HG03025 (cell line): ENCODE measurements around the gene MAL.

Experiments
- ATAC-seq: cut with Tn5 transposase; IDR thresholded peaks from one replicate; pipeline ENCODE4 v1.9.1; 2021; ENCODE audit warnings: mild to moderate bottlenecking, moderate library complexity; ENCODE audit not compliant: unreplicated experiment, low FRiP score

Gene MAL

DNA sequence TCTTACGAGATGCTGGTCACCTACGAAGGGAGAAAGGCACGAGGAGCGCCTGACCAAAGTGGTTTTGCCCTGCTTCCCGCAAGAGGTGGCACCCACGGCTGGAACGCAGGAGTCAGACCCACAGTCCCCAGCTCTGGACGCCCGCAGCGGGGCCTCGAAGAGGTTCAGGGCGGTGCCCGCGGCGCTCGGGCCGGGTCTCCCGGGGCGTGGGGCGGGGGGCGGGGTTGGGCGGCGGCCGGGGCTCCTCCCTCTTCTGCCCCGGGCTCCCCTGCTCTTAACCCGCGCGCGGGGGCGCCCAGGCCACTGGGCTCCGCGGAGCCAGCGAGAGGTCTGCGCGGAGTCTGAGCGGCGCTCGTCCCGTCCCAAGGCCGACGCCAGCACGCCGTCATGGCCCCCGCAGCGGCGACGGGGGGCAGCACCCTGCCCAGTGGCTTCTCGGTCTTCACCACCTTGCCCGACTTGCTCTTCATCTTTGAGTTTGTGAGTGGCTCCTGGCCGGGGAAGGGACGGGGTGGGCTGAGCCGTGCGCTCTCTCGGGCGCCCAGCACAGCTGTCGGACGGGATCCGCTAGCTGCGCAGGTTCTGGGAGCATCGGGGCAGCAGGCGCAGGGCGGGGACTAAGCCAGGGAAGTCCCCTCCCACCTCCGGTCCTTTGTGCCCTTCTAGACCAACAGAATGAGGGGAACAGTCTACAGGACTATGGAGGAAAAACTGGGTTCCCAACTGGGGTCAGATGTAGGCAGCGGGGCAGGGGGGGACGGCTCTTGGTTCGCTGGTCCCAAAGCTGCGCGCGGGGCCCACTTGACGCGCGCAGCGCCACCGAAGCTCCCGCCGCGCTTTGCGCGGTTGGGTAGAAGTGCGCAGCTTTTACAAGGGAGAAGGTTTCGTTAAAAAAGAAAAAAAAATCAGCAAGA, at the start of gene MAL:
MAL (plus strand) TSS at position 303 of the 914 bp plus-strand sequence; CDS start at position 388, 85 bp downstream.
- ATAC-seq, result no peak

DNA sequence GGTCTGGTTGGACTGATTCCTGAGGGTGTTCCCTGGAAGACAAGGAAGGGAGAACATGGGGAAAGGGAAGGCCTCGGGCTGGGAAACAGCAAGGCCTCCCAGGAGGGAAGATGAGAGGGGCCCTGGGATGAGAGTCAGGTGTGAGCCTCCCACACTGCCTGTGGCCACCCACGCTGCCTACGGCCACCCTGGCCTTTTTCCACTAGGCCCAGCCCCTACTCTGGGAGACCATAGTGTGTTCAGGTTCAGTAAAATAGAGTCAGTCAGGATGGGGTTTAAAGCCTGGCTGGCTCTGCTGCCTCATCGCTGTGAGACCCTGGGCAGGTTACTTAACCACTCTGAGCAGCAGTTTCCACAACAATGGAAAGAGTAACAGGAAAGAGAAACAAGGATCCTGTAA, 47.7 kb upstream of the MAL start:
- ATAC-seq, result no peak

DNA sequence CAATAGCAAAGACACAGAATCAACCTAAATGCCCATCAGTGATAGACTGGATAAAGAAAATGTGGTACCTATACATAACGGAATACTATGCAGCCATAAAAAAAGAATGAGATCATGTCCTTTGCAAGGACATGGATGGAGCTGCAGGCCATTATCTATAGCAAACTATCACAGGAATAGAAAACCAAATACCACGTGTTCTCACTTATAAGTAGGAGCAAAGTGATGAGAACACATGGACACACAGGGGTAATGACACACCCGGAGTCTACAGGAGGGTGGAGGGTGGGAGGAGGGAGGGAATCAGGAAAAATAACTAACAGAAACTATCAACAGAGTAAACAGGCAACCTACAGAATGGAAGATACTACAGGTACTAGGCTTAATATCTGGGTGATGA, 46.6 kb upstream of the MAL start:
- ATAC-seq, result no peak

DNA sequence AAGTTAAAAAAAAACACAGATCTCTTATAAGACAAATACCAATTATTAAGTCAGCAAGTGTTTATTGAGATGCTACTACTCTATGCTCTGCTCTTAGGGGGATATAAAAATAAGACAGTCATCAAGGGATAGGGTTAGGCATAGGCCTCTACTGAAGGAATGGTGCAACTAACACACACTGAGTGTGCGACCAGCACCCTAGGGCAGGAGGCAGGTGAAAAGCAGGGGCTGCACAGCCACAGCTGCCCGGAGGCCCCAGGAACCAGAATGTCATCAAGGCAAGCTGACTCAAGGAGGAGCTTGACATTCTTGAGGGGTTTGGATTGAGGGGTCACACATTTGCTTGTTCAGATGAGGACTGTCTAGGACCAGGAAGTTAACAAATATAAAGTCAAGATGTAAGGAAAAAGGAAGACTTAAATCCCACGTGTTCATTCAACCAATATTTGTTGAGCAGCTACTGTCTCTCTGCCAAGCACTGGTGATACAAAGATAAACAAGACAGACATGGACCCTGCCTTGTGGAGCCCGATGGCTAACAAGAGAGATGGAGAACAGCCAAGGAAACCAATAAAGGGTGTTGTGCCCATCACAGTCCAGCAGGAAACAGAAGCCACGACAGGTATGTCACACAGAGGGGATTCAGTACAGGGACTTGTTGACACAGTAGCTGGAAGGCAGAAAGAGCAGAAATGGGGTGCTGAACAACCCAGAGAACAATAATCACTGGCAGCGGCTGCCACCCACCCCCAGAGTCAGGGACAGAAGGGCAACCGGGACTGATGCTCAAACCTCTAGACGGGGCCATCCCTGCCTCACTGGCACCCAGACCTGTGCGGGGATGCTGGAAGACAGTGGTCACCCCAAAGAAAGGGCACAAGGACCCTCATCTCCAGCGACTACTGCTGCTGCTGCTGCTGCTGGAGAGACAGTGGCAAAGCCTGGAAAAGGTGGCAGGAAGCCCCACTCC, 45.8 kb upstream of the MAL start:
- ATAC-seq, result no peak

DNA sequence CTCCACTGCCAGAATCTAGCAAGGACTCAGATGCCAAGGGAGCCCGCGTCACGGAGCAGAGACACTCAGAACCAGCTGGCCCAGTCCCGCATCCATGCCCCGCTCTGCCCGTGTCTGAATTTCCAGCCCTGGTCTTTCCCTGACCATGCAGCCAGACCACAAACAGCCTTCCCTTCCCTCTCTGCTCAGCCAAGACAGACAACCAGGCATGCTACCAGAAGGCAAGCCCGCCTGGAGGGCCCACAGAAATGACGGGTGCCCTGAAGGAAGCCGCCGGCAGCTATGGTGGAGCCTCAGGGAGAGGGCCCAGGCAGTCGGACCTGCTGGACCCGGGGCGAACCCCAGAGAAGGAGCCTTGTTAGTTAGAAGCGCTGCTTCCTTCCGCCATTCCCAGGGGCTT, 45.1 kb upstream of the MAL start:
- no peak for ATAC-seq

DNA sequence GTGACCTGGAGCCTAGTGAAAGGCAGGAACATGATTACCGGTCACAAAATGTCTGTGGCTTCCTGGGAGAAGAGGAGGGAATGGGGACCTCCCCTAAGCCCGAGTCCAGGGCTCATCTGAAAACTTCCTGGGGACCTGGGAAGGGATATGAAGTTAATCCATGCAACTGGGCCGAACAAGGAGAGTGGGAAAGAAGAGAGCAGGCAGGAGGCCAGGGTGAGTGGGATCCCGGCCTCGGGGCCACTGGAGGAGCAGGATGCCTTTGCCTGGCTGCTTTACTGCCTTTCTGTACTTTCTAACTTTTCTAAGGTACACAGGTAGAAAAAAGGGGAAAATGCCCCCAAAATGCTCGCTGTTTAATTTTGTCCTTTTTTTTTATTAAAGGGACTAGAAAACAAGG, 43.4 kb upstream of the MAL start:
- no peak for ATAC-seq

DNA sequence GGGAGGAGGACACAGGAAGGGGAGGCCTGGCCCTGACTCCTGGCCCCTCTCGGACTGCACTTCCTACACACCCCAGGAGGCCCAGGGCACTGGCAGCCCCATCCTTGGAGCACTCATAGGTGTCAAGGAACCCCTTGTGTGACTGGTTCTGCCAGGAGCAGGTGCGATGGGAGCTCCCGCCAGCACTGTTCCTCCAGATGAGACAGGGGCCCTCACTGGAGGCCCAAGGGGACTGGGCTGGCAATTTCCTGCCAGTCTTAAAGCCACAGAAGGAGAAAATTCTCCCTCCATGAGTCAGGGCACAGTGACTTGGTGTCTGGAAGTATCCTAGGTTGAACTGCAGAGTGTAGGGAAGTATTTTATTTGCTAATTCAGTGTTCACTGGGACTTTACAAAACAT, 42.8 kb upstream of the MAL start:
- no peak for ATAC-seq

DNA sequence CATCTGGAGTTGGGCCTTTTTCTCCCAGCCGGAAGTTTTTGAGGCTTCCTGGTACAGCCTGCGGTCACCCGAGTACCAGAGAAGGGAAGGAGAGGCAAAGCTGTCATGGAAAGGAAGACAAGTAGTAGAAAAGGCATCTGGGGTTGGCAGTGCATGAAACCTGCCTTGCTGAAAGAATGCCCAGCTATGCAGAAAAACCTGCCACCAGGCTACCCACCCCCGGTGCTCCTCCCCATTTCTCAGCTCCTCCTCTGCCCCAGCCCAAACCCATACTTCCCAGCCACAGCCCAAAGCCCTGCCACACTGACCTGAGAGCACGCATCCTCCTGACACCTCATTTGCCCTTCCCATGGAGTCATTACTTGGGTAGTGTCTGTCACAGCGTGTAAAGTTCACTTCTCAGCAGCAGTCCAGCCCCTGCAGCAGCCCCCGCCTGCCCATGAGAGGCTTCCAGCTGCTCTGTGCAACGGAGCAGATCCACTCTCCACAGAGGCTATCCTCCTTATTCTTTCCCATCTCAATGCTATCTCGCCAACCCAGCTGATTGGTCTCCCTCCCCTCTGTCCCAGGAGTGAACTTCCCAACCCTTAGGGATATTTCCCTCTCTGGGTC, 40.4 kb upstream of the MAL start:
- no peak for ATAC-seq

DNA sequence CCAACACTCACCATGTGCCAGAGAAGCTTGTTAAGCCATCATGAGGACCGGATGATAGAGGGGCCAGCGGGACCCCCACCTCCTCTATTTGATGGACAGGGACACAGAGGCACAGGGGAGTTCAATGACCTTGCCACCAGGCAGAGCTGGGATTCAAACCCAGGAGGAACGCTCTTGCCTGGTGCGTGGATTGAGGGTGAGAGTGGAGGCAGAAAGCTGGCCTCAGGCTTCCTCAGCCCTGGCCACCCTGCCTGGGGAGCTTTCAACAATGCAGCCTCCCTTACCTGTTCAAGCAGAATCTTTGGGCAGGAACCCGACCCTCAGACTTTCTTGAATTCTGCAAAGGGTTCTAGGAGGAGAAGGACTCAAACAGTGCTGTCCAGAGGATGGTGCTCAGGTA, 39.9 kb upstream of the MAL start:
- no peak for ATAC-seq

DNA sequence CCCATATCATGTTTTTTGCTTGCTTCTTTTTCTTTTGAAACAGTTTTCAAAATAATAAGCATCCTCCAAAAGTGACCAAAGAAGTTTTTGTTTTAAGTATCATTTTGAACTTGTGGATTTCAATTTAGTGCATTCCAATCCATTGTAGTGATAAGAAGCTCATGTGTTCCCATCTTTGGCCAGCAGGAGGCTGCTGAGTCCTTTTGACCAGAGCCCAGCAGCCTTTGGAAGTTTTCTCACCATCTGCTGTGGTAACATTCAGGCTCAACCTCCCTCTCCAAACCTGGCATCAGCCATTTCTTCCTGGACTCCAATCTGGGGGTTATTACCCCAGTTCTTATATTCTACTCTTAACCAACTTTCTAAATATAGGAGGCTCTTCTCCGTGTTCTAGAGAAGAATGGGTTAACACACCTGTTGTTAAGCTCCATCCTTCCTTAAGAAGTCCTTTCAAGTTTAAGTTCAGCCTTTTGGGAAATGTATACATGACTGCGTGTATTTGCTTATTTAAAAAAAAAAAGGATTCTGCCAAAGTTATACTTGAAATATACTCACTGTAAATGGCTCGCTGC, 39.0 kb upstream of the MAL start:
- no peak for ATAC-seq

DNA sequence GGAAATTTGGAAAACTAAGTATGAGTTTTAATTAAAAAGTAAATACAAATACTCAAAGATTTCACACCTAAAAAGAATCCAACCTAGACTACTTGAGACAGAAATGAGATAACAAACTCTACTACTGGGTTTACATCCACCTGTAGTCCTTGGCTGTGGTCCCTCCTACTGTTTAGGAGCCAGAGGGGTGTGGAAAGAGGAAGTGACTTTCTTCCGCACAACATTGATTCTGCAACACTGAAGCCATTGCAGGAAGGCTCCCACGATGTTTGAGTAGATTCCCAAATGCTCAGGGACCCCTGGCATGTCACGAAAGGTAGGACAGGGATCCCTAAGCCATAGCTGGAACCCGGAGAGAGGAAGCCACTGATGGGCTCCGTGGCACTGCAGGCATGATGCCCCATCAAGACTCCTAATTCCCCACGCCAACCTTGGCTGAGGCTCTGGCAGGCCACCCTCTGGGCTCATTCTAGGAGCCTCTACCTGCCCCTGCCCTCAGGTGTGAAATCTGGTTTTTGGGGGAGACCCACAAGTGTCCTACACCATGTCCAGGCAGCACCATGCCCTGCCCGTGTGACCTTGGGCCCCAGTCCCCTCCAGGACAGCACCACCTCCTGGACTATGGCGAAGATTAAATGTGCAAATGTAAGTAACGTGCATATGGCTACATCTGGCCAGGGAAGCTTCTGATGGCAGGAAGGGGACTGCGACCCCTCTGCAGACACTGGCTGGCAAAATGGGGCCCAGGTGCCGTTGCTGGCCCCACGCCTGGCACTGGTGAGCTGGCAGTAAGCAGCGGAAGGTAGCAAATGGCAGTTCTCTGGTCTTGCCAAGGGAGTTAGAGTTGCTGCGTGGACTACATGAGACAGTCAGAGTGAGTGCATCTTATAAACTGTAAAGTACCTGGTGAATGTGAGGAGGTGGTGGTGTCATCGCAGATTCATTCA, 38.2 kb upstream of the MAL start:
- no peak for ATAC-seq

DNA sequence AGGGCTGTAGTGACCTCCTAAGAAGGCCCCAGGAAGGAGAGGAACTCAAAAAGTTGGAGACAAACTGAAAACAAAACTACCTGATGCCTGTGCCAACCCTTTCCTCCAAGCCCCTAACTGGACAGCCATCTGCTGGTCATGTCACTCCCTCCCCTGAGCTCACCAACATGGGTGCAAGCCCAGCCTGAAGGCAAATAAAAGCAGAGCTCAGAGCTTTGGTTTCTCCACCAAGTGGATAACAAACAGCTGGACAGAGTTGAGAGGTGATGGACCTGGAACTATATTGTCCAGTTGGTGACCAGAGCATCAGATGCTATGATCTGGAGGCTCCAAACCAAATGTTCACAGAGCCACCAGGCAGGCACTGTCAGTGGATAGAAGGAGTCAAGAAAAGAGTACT, 34.6 kb upstream of the MAL start:
- ATAC-seq, result no peak

DNA sequence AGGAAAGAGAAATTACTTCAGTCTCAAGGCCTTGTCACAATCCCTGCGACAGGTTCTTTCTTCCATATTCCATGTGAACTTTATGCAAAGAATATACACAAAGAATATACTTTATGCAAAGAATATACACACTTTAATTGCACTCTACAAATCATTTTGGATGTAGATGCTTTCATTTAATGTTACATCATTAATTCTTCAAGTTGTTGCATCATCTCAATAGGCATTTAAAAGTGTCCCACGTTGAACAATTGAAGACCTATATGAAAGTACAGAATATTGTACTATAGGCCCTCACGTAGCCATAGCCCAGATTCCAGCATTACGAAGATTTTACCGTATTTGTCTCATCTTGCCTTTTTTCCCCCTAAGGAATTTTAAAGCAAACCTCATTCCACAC, 33.1 kb upstream of the MAL start:
- ATAC-seq, result no peak

DNA sequence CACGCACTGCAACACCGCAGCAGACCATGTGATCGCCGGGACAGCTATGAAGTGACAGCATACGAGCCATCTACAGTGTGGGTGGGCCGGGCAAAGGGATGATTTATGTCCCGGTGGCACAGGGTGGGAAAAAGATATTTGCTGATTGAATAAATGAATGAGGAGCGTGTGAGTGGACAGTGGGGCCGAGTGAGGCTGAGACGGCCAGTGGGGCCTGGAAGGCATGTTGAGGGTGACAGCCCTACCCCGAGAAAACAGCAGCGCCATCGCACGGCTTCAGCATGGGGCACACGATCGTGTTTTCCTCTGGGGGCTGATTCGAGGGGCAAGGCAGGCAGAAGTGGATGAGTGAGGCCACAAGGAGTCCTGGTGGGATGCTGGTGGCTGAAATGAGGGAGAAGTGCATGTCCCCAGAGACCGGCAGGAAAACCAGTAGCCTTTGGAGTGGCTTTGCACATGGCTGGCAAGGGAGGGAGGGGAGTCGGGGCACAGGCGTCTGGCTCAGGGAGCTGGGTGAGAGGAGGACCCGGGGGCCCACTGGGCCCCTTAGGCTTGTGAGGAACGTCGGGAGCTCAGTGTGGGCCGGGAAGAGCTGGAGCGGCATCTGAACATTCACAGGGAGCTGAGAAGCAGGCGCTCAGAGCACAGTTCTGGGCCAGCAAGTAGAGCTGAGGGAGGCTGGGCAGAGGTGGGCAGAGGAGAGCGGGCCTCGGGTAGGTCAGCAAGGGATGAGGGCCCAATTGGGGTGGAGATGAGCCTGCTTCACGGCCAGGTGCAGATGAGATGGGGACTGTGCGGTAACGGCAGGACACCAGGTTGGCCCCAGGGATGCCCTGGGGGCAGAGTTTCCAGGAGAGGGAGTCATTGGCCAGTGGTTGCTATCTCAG, 32.1 kb upstream of the MAL start:
- no peak for ATAC-seq

DNA sequence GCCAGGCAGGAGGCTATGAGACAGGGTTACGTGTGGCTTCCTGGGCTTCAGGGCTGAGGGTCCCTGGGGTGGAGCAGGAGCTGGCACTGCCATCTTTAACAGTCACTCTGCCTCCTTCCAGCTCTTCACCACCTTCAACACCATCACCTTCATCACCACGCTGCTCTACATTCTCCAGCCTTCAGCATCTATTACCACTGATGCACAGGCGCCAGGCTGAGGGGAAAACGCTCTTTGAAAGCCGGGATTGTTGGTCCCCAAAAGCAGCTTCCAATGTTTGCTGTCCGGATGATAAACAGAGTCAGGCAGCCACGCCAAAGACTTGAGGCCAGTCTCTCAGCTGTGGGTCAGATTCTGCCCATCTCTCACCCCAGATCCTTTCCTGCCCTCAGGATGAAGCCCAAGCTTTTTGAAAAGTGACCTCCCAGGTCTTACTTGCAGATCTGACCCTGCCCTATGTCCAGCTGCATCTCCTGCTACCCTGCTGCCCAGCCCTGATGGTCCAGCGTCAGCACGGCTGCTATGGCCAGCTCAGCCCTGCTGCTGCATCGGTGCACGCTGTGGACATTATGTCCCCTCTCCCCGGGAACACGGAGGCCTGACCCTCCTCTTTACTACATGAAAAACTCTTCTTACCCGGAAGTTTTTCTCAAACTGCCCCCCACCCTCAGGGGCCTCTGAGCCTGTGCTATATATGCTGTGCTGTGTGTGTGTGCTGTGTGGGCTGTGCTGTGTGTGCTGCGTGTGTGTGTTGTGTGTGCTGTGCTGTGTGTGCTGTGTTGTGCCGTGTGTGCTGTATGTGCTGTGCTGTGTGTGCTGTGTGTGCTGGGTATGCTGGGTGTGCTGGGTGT, 31.2 kb upstream of the MAL start:
- no peak for ATAC-seq

DNA sequence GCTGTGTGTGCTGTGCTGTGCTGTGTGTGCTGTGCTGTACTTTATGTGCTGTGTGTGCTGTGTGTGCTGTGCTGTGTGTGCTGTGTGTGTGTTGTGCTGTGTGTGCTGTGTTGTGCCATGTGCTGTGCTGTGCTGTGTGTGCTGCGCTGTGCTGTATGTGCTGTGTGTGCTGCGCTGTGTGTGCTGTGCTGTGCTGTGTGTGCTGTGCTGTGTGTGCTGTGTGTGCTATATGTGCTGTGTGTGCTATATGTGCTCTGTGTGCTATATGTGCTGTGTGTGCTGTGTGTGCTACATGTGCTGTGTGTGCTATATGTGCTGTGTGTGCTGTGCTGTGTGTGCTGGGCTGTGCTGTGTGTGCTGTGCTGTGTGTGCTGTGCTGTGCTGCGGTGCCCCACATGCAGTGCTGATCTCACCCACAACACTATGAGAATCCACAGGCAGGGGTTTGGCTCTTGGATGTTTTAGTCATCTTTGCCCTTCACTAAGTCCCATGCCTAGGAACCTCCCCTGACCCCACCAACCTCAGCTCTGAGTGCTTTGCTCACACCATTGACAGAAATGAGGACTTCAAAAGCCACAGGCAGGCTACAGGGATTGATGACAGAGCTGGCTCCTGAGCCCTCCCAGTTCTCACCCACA, 30.5 kb upstream of the MAL start:
- ATAC-seq, result no peak
